NB4 (cell line): ENCODE data around the gene IL1R2.

ENCODE experiments used
- CTCF ChIP-seq: IDR thresholded peaks from one replicate; pipeline ENCODE4 v1.5.1; 2012; ENCODE audit warnings: low read depth, low read length
- MAX ChIP-seq: IDR thresholded peaks from 2 replicates; pipeline ENCODE4 v1.6.1; 2011; ENCODE audit warnings: low read depth, low read length
- MYC ChIP-seq: IDR thresholded peaks from 2 replicates; pipeline ENCODE4 v1.6.1; 2011; ENCODE audit warnings: low read depth, low read length
- POLR2A ChIP-seq: IDR thresholded peaks from 2 replicates; pipeline ENCODE4 v1.6.1; 2011; ENCODE audit warnings: mild to moderate bottlenecking; ENCODE audit not compliant: insufficient read length; ENCODE audit errors: extremely low read depth

DNA sequence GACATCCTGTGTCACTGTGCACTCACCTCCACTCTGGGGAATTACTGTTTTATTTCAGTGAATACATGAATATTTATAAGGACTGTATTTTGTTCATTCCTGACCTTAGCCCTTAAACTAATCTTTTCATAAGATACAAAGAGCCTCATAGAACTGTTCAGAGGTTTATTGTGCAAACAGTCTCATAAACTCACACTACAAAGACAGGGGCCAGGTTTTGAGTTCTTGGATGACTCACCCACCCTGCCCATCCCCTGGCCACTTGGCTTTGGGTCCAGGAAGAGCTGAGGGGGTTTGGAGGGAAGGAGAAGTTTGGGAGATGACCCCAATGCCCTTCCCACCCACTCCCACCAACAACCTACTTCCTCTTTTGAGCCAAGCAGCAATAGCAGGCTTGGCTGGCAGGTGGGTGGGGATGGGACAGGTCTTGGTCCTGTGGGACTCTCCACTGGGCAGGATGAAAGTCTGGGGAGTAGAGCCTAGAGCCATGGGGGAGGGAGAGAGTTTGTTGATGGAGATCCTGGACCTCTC lies 43.1 kb upstream of the IL1R2 start:
- TF ChIP-seq CTCF (no peak), POLR2A (no peak), MYC (no peak), MAX (no peak)
